GM19468 (cell line): ENCODE results near the gene ONECUT2.

ENCODE experiments used
- ATAC-seq: cut with Tn5 transposase; IDR thresholded peaks from one replicate; pipeline ENCODE4 v1.9.1; 2021; ENCODE audit warnings: mild to moderate bottlenecking, moderate library complexity, moderate number of reproducible peaks; ENCODE audit not compliant: unreplicated experiment; ENCODE audit errors: extremely low read depth

The ONECUT2 gene

DNA sequence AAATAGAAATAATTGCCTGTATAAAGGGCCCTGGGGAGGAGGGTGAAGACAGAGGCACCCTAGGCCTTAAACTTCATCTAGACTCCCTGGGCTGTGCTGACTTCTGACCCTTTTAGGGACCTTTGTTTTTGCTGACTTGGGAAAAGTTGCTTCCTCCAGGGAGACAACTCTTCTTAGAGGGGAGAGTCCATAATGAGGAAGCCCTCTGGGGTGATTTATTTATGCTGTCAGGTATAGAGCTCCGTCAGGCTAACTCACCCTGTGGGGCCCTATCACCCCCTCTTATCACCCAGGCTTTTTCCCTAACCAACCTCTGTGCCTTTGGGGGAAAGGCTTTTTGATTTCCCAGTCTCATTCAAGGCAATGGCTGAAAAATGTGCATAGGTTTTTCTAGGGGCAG is 8.1 kb downstream of the ONECUT2 start:
- ATAC-seq, result no peak

DNA sequence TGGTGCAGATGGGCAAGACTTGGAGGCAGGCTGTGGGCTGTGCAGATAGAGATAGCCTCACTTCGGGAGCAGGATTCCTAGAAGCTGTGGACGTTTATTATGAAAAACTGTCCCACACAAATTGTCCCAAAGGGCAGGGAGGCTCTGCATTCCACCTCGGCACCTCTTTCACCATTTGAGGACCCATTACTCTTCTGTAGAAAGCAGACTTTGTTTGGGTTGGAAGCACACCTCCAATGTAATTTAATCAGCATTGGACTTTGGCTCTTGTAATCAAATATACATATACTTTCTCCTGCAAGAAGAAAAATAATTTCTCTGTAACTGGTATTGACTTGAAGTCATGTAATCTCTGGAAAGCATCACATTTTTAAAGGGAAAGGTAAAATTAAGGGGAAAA is 8.5 kb downstream of the ONECUT2 start:
- ATAC-seq, result no peak

DNA sequence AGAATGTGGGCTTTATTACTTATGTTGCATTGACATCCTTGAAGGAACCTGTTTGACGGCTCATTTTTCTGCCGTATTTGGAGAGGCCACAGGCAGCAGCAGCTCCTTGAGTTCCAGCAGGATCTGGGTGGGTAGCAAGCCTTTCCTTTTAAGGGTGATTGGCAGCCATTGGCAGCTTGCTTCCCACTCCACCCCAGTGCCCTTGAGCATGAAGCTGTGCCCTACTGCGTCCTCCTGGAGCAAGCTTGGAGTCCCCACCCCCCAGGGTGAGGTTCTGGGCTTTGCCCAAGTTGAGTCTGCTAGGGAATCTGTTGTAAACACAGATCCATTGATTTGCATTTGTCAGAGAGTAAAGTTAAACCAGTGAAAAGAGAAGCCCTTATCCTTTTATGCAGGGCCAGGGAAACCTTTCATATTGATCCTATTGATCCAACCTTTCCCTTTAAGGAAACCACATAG is 9.2 kb downstream of the ONECUT2 start:
- ATAC-seq, result no peak

DNA sequence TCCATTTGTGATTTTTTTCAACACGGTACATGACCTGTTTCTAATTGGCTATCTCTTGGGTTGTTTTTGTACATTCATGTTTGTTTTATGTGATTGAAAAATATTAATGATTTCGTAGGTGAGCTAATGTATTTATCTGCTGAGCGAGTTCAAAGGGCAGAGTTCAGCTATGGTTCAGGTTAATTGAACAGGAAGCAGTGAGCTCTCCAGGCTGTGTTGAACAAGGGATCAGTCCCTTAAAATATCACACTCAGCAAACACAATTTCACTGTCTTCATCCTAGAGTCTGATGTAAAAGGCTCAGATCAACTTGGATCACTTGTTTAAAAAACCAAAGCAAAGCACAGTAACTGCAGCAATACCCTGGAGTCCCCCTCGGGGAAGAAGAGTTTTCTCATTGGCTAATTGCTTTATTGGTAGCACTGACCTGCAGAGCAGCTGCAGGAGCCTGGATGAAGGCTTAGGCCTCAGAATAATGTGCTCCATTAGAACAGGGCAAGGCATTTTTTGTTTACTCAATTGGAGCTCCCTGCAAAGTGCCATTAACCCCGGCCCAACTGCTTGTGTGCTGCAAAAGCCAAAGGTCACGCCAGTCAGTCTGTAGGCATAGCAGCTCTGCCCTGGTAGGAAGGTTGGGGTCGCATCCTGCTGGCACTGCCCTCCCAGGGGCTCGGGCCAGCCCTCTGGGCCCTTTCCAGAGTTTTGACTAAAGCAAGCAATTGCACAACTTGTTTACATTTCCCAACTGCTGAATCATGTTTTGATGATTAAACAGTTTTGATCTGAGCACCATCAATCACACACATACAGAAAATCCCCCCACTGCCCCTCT is 10.5 kb downstream of the ONECUT2 start:
- ATAC-seq, result no peak

DNA sequence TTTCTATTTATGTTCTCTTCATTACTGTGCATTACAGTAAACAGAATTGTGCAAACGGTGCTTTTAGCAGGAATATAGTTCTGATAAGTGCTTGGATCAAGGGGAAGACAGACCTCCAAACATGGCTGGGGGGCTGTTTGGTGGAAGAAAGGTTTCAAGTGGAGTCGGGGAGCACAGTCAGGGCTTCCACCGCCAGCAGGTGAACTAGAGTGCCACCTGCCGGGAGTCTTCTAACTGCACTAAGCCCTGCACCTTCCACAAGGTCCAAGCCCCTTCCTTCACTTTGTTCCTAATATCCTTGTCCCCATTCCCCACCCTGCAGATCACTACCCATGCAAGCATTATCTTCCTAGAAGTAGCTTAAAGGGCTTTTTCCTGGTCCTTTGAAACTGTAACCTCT is 11.1 kb downstream of the ONECUT2 start:
- no peak for ATAC-seq

- no peak for ATAC-seq
Measured at GRCh38 chr18:57447154-57447621, 12.0 kb downstream of the ONECUT2 start.

DNA sequence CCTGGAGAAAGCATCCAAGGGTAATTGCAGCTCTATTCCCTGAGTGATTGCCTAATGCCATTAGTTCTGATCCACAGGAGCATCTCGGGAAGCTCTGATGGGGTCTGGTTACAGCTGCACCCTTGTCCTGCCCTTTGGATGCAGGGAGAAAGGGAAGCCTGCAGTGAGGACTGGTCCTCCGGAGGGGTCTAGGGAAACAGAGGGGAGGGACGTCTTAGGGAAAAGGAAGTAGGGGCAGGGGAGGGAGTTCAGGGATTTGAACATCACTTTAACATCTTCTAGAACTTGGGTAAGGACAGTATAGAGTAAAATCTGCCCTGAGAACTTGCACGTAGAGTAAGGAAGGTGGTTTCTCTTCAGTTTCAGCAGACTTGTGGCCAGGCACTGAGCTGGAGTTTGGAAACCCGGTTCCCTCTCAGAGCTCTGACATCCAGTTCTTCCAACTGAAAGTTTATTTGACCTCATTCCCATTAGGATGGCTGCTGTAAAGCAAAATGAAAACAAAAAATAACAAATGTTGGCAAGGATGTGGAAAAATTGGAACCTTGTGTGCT is 20.5 kb downstream of the ONECUT2 start:
- ATAC-seq, result no peak

- ATAC-seq, result no peak
Measured at GRCh38 chr18:57461652-57462269, 26.6 kb downstream of the ONECUT2 start.

- no peak for ATAC-seq
Measured at GRCh38 chr18:57466307-57466706, 31.1 kb downstream of the ONECUT2 start.

DNA sequence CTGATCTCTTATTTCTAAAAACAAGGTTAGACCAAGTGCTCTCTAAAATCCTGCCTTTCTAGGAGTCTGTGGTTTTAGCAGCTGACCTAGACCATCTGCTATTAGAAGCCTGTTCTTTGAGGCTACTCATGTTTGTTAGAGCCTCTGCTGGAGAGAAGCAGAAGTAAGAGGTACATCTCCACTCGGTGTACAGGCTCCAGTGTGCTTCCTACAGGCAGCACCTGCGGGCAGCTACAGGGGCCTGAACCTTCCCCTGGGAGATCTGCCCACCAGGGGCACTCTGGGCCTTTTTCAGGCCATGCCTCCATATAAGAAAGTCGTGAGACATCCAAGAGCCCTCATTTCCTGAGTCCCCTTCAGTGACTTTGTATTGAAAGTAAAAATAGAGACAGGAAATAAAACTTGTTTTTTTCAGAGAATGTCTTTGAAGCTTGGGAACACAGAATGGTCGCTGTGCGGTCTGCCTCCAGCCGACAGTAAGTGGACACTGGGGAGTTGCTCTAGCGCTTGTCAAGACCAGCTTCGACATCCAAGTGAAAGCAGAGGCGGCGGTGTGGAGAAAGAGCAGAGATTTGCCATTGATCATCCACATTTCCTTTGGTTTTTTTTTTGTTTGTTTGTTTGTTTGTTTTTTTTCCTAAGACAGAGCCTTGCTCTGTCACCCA is 31.7 kb downstream of the ONECUT2 start:
- ATAC-seq, result no peak

GRCh38 chr18:57469884-57470283 is 34.7 kb downstream of the ONECUT2 start:
- no peak for ATAC-seq

- ATAC-seq, result no peak
Measured at GRCh38 chr18:57475408-57475807, 40.2 kb downstream of the ONECUT2 start.

DNA sequence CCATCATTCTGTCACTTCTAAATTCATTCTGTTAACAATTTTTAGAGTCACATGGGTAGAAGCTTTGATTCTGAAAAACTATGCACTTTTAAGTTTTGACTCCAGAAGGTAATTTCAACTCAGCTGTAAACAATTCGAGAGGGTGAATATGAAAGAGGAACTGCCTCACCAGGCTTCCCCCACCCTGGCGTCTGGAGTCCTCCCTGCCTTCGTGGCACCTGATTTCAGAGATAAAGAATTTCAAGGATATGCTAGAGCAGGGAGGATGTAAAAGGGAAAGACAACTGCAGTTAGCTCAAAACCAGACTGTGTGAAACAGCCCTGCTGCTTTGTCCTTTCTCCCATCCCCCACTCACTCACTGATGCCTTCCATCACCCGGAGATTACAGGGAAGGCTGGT is 40.7 kb downstream of the ONECUT2 start:
- ATAC-seq, result no peak

DNA sequence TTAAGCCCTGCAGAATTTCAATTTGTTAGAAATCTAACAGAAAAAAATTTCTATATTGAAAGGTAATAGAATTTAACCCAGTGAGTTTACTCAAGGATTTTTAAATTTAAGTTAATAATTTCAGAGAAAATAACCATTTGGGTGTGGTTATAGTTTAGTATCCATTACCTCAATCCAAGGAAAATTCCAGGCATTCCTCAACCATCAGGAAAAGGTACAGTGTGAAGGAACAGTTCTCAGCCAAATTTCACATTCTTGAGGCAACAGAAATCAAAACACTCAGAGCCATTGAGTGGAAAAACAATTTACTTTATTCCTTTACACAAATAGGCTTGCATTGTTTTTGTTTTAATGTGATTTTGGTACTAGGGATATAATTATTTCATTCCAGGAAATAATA is 45.6 kb downstream of the ONECUT2 start:
- ATAC-seq, result no peak

- no peak for ATAC-seq
Measured at GRCh38 chr18:57497372-57498294, 62.5 kb downstream of the ONECUT2 start.

DNA sequence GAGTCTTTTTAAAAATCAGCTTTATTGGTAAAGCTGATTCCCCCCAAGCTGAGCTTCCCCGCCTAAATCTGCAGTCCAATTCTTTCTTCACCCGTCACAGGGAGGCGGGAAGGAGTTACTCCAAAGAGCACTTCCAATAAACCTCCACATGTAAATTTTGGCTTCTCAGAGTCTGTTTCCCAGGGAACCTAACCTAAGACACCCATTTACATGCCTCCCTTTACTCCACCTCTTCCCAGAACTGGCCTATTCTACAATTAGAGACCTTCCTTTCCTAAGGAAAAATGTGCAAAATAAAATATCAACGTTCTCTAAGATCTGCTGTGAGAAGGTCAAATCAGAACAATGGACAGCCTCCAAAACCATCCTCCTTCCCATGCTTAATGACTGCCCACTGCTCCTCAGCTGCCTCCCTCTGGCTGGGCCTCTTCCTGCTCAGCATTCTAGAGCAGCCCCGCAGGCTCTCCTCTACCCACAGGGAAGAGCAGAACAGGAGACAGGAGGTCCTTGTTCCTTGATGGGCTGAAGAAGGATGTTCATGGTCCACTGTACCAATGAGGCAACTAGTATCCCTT is 63.6 kb downstream of the ONECUT2 start:
- ATAC-seq, result no peak

GRCh38 chr18:57502624-57503023 is 67.5 kb downstream of the ONECUT2 start:
- ATAC-seq, result no peak

GRCh38 chr18:57505231-57505630 is 70.1 kb downstream of the ONECUT2 start:
- ATAC-seq, result no peak

GRCh38 chr18:57516056-57516455 is 80.9 kb downstream of the ONECUT2 start:
- no peak for ATAC-seq
